Gastrocnemius medialis (tissue), 4 donors: Measurements from ENCODE around the gene BTF3. TPM values are rescaled to one million over a fixed set of nuclear protein-coding genes. Genes with fewer than 3 reads are reported as not detected.

Source experiments
- ATAC-seq, 2 donors: fragments of 150-250 bp; one replicate each; pipeline ENCODE4 v1.9.1; 2016
- DNase-seq, 2 donors: peaks; one replicate each; pipeline ENCODE4 v3.0.0-alpha.2; 2019
- H3K27ac ChIP-seq, 4 donors: fragments of 200-600 bp; sonication (generic); 1 replicate in 1 of 4; 2 replicates in 3 of 4; pipeline ENCODE4 v1.5.1; 2016 to 2018; ENCODE audit warnings: mild to moderate bottlenecking in 2 of 4, moderate library complexity in 1 of 4
- H3K27me3 ChIP-seq, 3 donors: fragments of 200-600 bp; sonication (generic) in 2 of 3; 1 replicate in 1 of 3; 2 replicates in 2 of 3; pipeline versions ENCODE4 v1.5.1 to v1.6.0; 2016 to 2019; ENCODE audit warnings: mild to moderate bottlenecking in 1 of 3, moderate library complexity in 1 of 3
- H3K36me3 ChIP-seq, 2 donors: fragments of 200-600 bp; sonication (generic) in 1 of 2; one replicate each; pipeline ENCODE4 v1.5.1; 2017 to 2018
- H3K4me1 ChIP-seq, 2 donors: fragments of 200-600 bp; sonication (generic) in 1 of 2; one replicate each; pipeline ENCODE4 v1.5.1; 2016 to 2017; ENCODE audit warnings: mild to moderate bottlenecking in 2 of 2
- H3K4me3 ChIP-seq, 4 donors: fragments of 200-600 bp; sonication (generic) in 3 of 4; 1 replicate in 1 of 4; 2 replicates in 3 of 4; pipeline ENCODE4 v1.5.1; 2016 to 2019; ENCODE audit warnings: mild to moderate bottlenecking in 2 of 4
- H3K9me3 ChIP-seq, 3 donors: fragments of 200-600 bp; sonication (generic) in 2 of 3; 1 replicate in 1 of 3; 2 replicates in 2 of 3; pipeline ENCODE4 v1.5.1; 2016 to 2019
- POLR2A ChIP-seq, 2 donors: fragments of 450-650 bp; IDR thresholded peaks; one replicate each; pipeline ENCODE4 v1.6.1; 2017; ENCODE audit warnings: antibody characterized with exemption in 2 of 2, mild to moderate bottlenecking in 2 of 2, moderate library complexity in 2 of 2
- in situ Hi-C, 4 donors: fragments of 200-750 bp; cut with MboI; loops; one replicate each; pipeline versions ENCODE4 v1.15.0 to v1.8.0; 2017; ENCODE audit warnings: low sequenced_read_pairs in 4 of 4
- intact Hi-C: fragments of 100-400 bp; cut with DNase I; formaldehyde crosslinking; loops from one replicate; pipeline ENCODE4 v1.15.1; 2023; ENCODE audit warnings: low total_unique reads
- total RNA-seq, 4 donors: library from RNA; depleted of rRNA; stranded (reverse); fragments of >200 nt; gene quantifications; one replicate each; pipeline versions ENCODE4 v1.1.0 to v1.2.3, GENCODE V29; 2016
- TF ChIP-seq, protein P1 (sequence below), 5 experiments: fragments of 450-650 bp in 3 of 5; fragments of 200-600 bp in 2 of 5; sonication (generic) in 2 of 5; IDR thresholded peaks in 4 of 5; conservative IDR thresholded peaks in 1 of 5; 1 replicate in 4 of 5; 2 replicates in 1 of 5; pipeline ENCODE4 v1.5.1; 2016 to 2019; ENCODE audit warnings: antibody characterized with exemption in 5 of 5, mild to moderate bottlenecking in 3 of 5, moderate library complexity in 3 of 5

Gene BTF3
- total RNA-seq, 4 donors from 2014 or later = 517 to 641 (median 546) TPM

DNA sequence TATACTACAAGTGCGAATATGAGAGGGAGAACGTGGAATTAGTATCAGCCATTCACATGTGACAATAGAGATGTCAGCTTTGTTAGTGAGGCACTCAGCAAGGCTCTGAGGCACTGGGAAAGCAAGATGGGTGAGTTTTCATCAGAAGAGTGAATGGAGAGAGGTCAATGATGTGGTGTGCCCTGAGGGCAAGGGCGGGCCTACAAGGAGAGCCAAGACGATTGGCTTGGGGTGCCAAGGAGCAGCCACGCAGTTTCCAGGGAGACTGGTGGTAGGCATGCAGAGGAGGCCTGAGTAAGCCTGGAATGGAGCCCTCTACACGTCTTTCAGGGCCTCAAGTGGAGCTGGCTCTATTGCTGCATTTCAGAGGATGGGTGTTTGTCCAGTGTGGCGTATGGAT is 24.7 kb downstream of the BTF3 start:
- Histone ChIP-seq H3K9me3 (no peaks in the 10 kb centered on the region), H3K36me3 (no peaks in the 10 kb centered on the region), H3K4me3 (no peak overlapping the region), H3K27ac (no peak overlapping the region), H3K4me1 (no peaks in the 10 kb centered on the region), H3K27me3 (no peaks in the 10 kb centered on the region)
- ATAC-seq = no peak
- in situ Hi-C loops (no loop called here), intact Hi-C loops (no loop called here)
- DNase-seq = no peak
- TF ChIP-seq, protein P1, sequence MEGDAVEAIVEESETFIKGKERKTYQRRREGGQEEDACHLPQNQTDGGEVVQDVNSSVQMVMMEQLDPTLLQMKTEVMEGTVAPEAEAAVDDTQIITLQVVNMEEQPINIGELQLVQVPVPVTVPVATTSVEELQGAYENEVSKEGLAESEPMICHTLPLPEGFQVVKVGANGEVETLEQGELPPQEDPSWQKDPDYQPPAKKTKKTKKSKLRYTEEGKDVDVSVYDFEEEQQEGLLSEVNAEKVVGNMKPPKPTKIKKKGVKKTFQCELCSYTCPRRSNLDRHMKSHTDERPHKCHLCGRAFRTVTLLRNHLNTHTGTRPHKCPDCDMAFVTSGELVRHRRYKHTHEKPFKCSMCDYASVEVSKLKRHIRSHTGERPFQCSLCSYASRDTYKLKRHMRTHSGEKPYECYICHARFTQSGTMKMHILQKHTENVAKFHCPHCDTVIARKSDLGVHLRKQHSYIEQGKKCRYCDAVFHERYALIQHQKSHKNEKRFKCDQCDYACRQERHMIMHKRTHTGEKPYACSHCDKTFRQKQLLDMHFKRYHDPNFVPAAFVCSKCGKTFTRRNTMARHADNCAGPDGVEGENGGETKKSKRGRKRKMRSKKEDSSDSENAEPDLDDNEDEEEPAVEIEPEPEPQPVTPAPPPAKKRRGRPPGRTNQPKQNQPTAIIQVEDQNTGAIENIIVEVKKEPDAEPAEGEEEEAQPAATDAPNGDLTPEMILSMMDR (IDR thresholded peaks at IDR 0.05 in 4 of 5, conservative IDR thresholded peaks at IDR 0.05 in 1 of 5) = no peak
- TF ChIP-seq POLR2A (IDR thresholded peaks at IDR 0.05) = no peak

DNA sequence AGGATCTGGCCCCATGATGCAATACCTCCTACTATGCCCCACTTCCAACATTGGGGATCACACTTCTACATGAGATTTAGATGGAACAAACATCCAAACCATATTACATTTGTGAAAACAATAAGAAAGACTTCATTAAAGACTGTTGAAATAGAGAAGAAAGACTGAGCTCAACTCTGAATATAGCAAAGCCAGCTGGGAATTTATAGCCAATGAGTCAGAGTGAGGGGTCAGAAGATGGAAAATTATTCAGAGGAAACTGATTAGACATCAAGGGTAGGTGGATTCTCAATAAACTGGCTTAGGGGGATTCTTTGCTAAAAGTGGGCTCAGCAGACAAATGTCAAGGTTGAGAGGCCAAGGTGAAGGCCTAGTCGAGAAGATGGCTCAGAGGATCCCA is 25.6 kb downstream of the BTF3 start:
- Histone ChIP-seq H3K4me3 (no peak overlapping the region), H3K27me3 (no peaks in the 10 kb centered on the region), H3K9me3 (no peaks in the 10 kb centered on the region), H3K36me3 (no peaks in the 10 kb centered on the region), H3K27ac (no peak overlapping the region), H3K4me1 (no peaks in the 10 kb centered on the region)
- TF ChIP-seq POLR2A (IDR thresholded peaks at IDR 0.05) = no peak
- TF ChIP-seq, protein P1 (IDR thresholded peaks at IDR 0.05 in 4 of 5, conservative IDR thresholded peaks at IDR 0.05 in 1 of 5) = no peak
- intact Hi-C loops = no loop called here
- DNase-seq (no peak), ATAC-seq (no peak)
- in situ Hi-C loops = no loop called here

DNA sequence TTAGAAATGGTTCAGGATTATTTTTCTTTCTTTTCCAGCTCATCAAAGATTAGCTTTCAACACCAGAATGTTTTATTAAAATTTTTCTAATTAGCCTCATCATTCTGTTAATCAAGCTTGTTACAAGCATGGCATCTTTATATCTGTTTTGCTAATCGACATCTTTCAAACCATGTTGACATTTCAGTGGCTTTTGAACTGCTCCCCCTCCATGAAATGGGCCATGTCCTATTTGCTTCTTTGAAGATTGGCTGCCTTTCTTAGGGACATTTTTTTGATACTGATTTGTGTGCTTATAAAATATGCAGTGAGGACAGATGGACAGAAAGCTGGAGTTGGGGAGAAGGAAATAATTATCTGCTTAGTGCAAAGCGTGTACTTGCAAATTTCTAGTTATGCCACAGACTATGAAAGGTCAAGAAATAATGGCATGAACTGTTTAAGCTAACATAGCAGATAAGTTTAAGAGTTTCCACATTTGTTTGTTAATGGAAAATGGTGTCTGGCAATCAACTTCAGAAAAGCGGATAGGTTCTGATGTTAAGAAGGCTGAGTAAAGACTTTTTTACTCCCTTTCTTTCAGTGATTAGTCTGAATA is 27.5 kb downstream of the BTF3 start:
- in situ Hi-C loops = no loop called here
- Histone ChIP-seq H3K27me3 (no peaks in the 10 kb centered on the region), H3K4me1 (no peaks in the 10 kb centered on the region), H3K36me3 (no peaks in the 10 kb centered on the region), H3K4me3 (no peak overlapping the region), H3K9me3 (no peaks in the 10 kb centered on the region), H3K27ac (no peak overlapping the region)
- DNase-seq (no peak), ATAC-seq (no peak)
- intact Hi-C loops = no loop called here
- TF ChIP-seq, protein P1 (IDR thresholded peaks at IDR 0.05 in 4 of 5, conservative IDR thresholded peaks at IDR 0.05 in 1 of 5) = no peak
- TF ChIP-seq POLR2A (IDR thresholded peaks at IDR 0.05) = no peak

DNA sequence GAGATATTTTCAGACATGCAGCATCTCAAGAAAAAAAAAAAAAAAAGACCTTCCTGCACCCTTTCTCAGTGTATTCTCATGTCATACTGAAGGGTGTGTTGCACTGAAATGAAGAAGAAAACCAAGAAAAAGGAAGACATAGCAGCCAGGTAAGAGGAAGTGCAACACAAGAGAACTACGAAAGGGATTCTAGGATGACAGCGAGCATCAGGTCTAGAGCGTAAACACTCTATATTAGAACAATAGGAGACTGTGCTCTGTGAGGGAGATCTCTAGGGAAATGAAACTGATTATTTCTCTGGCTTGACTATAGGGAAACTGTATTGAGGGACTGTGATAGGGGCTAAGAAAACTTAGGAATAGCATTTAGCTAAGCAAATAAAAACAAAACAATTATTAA is 30.0 kb downstream of the BTF3 start:
- no peaks in the 10 kb centered on the region for H3K36me3 ChIP-seq
- no peaks in the 10 kb centered on the region for H3K4me1 ChIP-seq
- TF ChIP-seq, protein P1 (IDR thresholded peaks at IDR 0.05 in 4 of 5, conservative IDR thresholded peaks at IDR 0.05 in 1 of 5) = no peak
- no peak for TF ChIP-seq POLR2A (IDR thresholded peaks at IDR 0.05)
- intact Hi-C loops = no loop called here
- no peaks in the 10 kb centered on the region for H3K27me3 ChIP-seq
- no peaks in the 10 kb centered on the region for H3K9me3 ChIP-seq
- no peak overlapping the region for H3K4me3 ChIP-seq
- ATAC-seq (no peak), DNase-seq (no peak)
- in situ Hi-C loops = no loop called here
- no peak overlapping the region for H3K27ac ChIP-seq

DNA sequence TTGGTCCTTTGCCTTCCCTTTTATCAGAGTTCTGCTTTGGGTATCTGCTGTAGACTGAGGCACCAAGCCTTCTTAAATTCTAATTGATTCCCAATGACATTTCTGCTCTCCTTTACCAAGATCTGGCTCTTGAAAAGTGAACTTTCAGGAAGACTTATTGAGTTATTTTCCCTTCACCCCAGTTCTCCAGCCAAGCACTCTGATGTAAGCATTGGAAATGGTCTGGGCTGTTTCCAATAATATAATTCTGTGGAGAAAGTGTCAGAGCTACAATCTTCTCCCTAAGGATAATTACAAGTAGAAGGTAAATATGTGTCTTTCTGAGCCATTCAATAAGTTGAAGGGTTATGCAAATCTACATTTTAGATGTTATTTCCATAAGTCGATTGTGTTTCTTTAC is 30.8 kb downstream of the BTF3 start:
- H3K36me3 ChIP-seq = no peaks in the 10 kb centered on the region
- ATAC-seq (no peak), DNase-seq (no peak)
- no peak overlapping the region for H3K4me3 ChIP-seq
- no peak overlapping the region for H3K27ac ChIP-seq
- TF ChIP-seq, protein P1 (IDR thresholded peaks at IDR 0.05 in 4 of 5, conservative IDR thresholded peaks at IDR 0.05 in 1 of 5) = no peak
- no peak for TF ChIP-seq POLR2A (IDR thresholded peaks at IDR 0.05)
- in situ Hi-C loops = no loop called here
- no peaks in the 10 kb centered on the region for H3K9me3 ChIP-seq
- intact Hi-C loops = no loop called here
- no peaks in the 10 kb centered on the region for H3K4me1 ChIP-seq
- H3K27me3 ChIP-seq = no peaks in the 10 kb centered on the region
